Activated T-cell treated with anti-CD3 and anti-CD28 coated beads, Interleukin-2, amount 50 U/mL, for 1 hour (primary cell): ENCODE measurements around the gene TEKTIP1.
"Not testable (repeated sequence)": the region's sequence is repeated elsewhere in the genome, so short reads cannot be mapped to it uniquely, and the experiment has no call there.

Experiments
- DNase-seq: peaks from one replicate; pipeline ENCODE4 v3.0.0-alpha.2; 2020

Gene TEKTIP1

DNA sequence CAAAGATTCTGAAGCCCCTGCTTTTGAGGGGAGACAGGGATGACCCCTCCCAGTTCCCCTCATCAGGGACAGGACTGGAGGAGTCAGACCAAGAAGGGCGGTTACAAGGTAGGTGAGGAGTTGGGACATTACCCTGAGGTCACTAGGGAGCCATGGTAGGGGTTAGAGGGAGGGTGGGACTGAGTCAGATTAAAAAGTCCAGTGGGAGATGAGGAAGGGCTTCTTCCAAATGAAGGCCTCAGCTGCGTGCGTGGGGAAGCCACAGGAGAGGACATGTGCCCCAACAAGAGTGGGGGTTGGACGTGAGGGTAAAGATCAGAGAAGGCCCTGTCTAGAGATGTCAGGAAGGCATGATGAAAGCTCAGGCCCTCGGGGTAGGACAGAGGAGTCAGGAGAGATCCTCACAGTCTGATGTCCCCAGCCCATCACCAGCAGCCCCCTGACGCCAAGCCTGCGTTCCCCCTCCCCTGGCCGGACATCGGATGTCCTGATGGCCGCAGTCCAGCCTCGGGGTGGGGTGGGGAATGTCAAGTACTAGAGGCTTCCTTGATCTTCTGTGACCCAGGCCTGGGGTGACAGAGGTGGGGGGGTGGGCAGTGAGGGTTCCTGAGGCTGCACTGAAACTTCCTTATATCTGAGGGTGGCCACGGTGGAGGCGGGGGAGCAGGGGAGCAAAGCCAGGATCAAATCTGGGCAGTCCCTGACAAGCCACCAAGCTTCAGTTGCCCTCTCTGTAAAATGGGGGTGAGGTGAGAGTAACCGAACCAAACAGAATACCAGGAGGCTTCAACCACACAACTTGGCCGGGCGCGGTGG lies 24.9 kb downstream of the TEKTIP1 start:
- no peak for DNase-seq

DNA sequence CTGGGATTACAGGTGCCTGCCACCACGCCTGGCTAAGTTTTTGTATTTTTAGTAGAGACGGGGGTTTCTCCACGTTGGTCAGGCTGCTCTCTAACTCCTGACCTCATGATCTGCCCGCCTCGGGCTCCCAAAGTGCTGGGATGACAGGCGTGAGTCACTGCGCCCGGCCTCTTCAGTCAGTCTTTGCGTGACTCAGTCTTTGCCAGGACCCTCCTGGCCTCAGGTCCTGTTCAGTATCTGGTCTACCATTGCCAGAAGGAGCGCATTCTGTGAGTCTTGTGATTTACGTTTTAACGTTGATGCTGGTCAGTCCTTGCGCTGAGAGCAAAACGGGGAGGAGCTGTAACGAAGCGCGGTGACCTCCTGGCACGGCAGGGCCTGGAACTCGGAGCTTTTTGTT lies 26.2 kb downstream of the TEKTIP1 start:
- no peak for DNase-seq

GRCh38 chr19:3570042-3570441 lies 31.1 kb downstream of the TEKTIP1 start:
- DNase-seq, result not testable (repeated sequence)

GRCh38 chr19:3570606-3571011 lies 31.6 kb downstream of the TEKTIP1 start:
- DNase-seq, result no peak

GRCh38 chr19:3572132-3572854 lies 33.3 kb downstream of the TEKTIP1 start:
- peak; percentile 97 for DNase-seq

DNA sequence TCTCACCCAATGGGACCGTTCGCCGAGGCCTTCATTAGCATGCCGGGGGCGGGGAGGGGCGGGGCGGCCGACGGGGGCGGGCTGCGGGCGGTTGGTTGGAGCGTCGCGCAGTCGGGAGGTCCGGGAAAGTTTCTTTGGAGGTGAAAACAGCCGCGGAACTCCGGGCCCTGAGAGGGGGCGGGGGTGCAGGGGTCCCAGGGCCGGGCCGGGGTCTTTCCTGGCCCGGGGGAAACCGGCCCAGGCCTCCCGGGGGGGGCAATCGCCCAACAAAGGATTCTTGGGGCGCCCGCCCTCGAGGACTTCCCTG lies 33.8 kb downstream of the TEKTIP1 start, which contains the start of gene HMG20B:
Gene HMG20B, plus strand, starts transcription at position 90 of the 307 bp plus-strand sequence. CDS start 366 bp downstream, outside the sequence.
- DNase-seq, result no peak

DNA sequence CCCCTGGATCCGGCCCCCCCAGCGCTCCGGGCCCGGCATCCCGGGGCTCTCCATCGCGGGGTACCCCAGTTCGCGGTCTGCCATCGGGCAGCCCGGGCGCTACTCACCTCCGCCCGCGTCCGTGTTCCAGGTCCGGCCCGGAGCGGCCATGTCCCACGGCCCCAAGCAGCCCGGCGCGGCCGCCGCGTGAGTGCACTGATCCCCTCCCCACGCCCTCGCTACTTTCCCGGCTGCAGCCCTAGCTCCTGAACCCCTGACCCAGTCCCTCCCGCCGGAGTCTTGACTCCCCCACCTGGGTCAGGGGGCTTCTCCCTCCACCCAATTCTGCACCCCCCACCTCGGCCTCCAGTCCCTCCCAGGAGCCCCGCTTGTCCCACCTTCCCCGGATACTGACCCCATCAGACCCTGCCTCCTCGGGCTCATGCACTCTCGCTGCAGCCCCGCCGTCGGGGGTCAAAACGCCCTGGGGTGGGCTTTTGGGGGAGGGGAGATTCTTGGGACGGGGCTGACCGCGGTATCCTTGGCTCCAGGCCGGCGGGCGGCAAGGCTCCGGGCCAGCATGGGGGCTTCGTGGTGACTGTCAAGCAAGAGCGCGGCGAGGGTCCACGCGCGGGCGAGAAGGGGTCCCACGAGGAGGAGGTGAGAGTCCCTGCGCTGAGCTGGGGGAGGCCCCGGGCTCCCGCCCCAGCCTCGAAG lies 34.3 kb downstream of the TEKTIP1 start:
- no peak for DNase-seq

DNA sequence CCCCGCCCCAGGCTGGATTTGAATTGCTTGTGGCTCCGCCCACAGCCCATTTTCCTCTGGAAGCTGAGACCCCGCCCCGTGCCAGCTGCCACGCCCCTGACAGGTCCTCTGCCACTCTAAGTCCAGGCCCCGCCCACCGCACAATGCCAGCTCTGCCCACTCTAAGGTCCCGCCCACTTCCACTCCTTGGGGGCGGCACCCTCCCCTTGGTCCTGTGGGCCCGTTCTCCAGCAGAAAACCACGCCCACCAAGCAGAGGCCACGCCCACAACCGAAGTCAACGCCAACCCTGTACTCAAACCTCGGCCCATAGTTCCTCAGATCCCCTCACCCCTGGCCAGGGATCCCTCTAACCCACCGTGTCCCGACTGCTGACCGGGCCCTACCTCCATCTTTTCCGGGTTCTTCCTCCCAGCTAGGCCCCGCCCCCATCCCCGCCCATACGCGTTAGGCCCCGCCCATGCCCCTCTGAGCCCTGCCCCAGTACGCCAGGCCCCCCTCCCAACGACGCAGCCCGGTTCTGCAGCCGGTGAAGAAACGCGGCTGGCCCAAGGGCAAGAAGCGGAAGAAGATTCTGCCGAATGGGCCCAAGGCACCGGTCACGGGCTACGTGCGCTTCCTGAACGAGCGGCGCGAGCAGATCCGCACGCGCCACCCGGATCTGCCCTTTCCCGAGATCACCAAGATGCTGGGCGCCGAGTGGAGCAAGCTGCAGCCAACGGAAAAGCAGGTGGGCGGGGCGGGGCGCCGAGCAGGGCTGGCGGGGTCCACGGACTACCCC lies 35.1 kb downstream of the TEKTIP1 start:
- peak; percentile 77 for DNase-seq

- peak; percentile 44 for DNase-seq
These were observed 36.3 kb downstream of the TEKTIP1 start for GRCh38 chr19:3575260-3575741.

DNA sequence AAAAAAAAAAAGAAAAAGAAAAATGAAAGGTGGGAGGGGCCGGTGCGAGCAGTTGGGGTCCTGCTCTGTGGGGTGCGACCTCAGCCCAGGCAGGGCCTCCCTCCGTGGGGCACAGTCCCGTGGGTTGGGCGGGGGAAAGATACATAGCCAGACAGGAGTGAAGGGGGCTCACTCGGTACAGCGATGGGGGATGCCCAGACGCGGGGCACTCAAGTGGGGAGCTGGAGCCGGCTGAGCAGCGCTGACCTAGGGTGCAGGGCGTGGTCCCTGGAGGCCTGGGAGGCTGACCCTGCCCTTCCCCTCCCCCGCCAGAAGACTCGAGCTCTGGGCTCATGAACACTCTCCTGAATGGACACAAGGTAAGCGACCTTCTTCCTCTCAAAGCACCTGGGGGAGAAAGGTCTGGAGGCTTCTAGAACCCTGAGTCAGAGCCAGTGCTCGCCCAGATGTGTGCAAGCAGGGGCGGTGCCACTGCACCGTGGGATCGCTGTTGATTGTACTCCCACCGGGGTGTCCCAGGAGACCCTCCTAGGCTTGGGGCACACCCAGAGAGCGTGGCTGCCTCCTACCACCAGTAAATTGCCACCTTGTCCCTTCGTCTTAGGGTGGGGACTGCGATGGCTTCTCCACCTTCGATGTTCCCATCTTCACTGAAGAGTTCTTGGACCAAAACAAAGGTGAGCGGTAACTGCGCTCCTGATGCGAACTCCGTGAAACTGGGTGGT lies 37.1 kb downstream of the TEKTIP1 start:
- DNase-seq, result no peak

GRCh38 chr19:3576696-3577443 lies 37.9 kb downstream of the TEKTIP1 start:
- no peak for DNase-seq

- DNase-seq, result no peak
These were observed 38.9 kb downstream of the TEKTIP1 start for GRCh38 chr19:3577723-3578344.

DNA sequence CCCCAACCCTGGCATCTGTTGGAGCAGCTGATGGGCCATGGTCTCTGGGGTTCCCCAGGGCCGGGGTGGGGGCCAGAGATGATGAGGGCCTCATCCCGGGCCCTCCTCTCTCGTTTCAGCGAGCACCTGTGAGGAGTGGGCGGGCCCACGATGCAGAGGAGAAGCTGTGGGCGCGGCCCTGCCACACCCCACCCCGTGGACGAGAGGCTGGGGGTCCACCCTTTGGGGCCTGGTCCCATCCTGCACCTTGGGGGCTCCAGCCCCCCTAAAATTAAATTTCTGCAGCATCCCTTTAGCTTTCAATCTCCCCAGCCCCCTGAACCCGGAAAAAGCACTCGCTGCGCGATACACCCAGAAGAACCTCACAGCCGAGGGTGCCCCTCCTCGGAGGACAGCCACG lies 39.4 kb downstream of the TEKTIP1 start:
- DNase-seq, result no peak

GRCh38 chr19:3580156-3580934 lies 41.4 kb downstream of the TEKTIP1 start:
- no peak for DNase-seq

DNA sequence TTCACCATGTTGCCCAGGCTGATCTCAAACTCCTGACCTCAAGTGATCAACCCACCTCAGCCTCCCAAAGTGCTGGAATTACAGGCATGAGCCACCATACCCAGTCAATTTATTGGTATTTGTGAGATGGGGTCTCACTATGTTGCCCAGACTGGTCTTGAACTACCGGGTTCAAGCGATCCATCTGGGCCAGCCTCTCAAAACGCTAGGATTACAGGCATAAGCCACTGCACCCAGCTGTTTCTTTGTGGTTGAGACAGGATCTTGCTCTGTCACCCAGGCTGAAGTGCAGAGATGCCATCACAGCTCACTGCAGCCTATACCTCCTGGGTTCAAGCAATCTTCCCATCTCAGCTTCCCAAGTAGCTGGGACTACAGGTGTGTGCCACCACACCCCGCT lies 42.8 kb downstream of the TEKTIP1 start:
- not testable (repeated sequence) for DNase-seq

DNA sequence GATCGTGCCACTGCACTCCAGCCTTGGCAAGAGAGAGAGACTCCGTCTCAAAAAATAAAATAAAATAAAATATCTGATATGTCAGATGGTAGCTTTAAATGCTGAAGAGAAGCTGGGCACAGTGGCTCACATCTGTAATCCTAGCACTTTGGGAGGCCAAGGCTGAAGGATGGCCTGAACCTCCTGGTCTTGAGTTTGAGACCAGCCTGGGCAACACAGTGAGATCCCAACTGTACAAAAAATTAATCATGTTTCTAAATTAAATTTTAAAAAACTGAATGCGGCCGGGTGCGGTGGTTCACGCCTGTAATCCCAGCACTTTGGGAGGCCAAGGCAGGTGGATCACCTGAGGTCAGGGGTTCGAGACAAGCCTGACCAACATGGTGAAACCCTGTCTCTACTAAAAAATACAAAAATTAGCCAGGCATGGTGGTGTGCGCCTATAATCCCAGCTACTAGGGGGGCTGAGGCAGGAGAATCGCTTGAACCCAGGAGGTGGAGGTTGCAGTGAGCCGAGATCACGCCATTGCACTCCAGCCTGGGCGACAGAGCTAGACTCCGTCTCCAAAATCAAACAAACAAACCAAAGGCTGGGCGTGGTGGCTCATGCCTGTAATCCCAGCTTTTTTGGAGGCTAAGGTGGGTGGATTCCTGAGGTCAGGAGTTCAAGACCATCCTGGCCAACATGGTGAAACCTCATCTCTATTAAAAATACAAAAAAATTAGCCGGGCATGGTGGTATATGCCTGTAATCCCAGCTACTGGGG lies 45.2 kb downstream of the TEKTIP1 start:
- DNase-seq, result not testable (repeated sequence)

DNA sequence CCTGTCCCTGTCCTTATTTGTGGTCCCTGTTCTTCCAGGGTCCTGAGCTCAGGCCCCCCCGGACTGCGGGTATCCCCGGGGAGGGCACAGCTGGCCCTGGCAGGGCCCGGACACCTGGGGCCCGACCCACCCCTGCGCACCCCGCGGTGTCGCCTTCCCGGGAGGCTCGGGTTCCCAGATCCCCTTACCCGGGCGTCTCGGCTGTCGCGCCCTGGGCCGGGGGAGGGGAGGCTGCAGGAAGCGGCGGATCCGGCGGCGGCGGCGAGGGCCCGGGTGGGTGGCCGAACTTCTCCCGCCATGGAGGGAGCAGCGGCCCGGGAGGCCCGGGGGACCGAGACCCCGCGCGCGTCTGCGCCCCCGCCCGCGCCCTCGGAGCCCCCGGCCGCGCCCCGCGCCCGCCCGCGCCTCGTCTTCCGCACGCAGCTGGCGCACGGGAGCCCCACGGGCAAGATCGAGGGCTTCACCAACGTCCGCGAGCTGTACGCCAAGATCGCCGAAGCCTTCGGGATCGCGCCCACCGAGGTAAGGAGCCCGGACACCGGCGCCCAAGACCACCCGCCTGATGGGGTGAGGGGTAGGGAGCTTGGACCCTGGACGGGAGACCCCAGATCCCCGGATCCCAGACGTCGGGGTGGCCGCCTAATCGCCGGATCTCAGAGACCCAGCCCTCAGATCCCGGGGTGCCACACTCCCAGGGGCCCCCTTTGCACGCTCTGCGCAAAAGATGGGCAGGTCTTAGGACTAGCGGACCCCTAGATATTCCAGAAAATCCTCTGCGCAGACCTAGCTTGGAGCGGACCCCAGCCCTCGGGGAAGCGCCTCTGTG lies 46.5 kb downstream of the TEKTIP1 start, which contains the start of gene GIPC3:
Gene GIPC3, plus strand, starts transcription at position 178 of the 826 bp plus-strand sequence. Its CDS starts 120 bp downstream, at position 298.
- peak; percentile 36 for DNase-seq

- DNase-seq, result peak; percentile 63
These were observed 47.2 kb downstream of the TEKTIP1 start for GRCh38 chr19:3586127-3586626.
